Embryonic facial prominence (tissue), 1 donor: ENCODE measurements around the gene FAM72B.
"Not testable (repeated sequence)": the region's sequence is repeated elsewhere in the genome, so short reads cannot be mapped to it uniquely, and the experiment has no call there.

Experiments
- DNase-seq: peaks from one replicate; pipeline ENCODE4 v3.0.0-alpha.2; 2016; ENCODE audit errors: extremely low spot score

Gene FAM72B

GRCh38 chr1:121200232-121200631 lies 16.1 kb upstream of the FAM72B start:
- DNase-seq = not testable (repeated sequence)

- DNase-seq = not testable (repeated sequence)
Measured at GRCh38 chr1:121199763-121200162, 15.6 kb upstream of the FAM72B start.

DNA sequence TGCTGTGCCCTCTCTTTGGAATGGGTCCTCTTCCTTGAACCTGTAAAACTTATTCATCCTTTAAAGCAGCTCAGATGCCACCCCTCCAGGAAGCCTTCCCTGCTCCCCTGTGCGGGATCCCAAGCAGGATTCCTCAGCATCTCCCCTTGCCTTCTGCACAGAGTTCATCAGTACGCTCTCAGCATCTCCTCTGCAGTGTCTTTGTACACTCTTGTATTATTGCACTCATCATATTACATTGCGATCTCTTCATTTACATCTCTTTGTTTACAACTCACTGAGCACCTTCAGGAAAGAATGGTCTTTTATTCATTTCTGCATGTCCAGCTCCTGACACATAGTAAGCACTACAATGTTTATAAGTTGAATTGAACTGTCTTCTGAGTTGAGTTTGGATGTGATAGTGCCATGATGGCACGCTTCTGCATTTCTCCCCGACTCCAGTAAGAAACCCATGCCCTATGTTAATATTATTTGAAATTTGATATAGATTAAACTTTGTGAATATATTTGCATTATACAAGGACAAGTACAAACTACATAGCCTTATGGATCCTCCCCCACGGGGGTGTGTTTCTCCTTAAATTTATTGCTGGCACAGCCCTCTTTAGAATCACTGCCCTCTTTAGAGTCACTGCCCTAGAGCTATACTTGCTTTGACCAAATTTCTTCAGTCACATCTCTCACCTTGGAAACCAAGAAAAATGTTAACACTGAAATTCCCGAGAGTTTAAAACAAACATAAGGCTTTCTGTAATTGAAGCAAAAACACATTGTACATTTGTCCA lies 13.1 kb upstream of the FAM72B start:
- not testable (repeated sequence) for DNase-seq

DNA sequence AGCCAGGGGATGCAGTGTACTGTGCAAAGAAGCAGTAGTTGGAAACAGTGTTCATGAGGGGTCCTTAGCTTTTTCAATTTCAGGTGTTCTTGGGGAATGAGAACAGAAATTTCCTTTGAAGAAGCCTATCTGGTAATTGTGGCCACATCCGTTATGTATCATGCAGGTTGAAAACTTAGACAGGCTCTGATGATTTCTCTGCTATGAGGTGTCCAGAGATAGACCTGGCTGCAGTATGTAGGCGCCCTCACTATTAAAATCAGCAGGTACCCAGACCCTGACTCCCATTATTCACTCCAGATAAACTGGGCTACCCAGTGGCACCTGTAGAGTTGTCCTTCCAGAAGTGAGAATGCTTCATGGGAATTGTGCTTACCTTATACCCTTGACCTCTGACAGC lies 8.4 kb upstream of the FAM72B start:
- not testable (repeated sequence) for DNase-seq

GRCh38 chr1:121187914-121188313 lies 3.8 kb upstream of the FAM72B start:
- not testable (repeated sequence) for DNase-seq

- not testable (repeated sequence) for DNase-seq
Measured at GRCh38 chr1:121186191-121186590, 2.1 kb upstream of the FAM72B start.

- DNase-seq = not testable (repeated sequence)
Measured at GRCh38 chr1:121185140-121185708, 1.1 kb upstream of the FAM72B start.

DNA sequence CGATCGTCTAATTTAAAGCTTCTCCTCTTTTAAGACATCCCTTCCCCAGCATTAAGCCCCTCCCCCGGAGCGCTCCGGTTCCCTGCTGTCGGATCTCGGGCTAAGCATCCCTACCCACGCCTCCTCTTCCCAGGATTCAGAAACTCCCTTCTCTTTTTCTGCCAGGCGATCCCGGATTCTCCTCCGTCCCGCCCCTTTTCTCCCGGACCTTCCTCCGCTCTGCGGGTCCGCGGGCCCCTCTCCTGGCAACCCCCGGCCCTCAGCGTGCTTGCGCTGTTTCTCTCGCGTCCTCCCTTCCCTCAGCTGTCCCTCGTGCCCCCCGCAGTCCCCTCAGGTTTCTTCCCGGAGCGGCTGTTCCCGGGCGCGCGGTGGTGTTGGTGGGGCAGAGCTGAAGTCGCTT lies 273 bp downstream of the FAM72B start:
- not testable (repeated sequence) for DNase-seq

DNA sequence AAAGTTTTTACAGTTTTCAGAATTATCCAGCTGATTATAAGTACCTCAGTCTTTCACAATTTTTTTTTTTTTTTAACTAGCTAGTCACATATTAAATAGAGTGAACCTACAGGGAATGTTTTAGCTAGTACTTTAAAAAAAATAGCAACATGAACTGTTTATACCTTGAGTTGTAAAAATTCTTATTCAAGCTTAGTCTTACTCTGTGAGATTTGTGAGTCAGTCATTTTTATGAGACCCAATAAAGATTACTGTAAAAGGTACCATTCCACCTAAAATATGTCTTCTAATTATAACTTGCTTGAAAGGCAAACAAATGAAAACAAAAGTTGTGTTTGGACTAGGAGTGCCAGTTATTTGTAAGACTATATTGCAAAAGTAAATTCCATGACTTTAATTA lies 5.9 kb downstream of the FAM72B start:
- DNase-seq = not testable (repeated sequence)

- DNase-seq = not testable (repeated sequence)
Measured at GRCh38 chr1:121176649-121177048, 7.5 kb downstream of the FAM72B start.

- not testable (repeated sequence) for DNase-seq
Measured at GRCh38 chr1:121168152-121168668, 15.9 kb downstream of the FAM72B start.

- not testable (repeated sequence) for DNase-seq
Measured at GRCh38 chr1:121167225-121167738, 16.9 kb downstream of the FAM72B start.

DNA sequence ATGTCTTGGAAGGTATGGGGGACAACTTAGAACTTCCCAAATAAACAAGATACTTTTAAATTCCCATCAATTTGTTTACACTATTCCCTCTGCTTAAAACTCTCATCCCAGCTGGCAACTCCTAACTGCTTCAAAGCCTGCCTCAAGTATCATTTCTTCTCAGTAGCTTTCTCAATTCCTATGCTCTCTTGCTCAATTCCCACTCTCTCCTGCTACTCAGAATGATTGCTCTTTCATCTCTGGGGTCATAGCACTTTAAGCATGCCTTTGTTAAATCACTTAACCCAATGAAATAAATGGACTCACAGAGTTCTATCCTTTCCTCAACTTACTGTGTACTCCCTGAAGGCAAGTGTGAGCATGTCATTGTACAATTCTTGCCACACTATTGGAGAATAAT lies 18.8 kb downstream of the FAM72B start:
- not testable (repeated sequence) for DNase-seq

- not testable (repeated sequence) for DNase-seq
Measured at GRCh38 chr1:121163850-121164757, 20.0 kb downstream of the FAM72B start.

DNA sequence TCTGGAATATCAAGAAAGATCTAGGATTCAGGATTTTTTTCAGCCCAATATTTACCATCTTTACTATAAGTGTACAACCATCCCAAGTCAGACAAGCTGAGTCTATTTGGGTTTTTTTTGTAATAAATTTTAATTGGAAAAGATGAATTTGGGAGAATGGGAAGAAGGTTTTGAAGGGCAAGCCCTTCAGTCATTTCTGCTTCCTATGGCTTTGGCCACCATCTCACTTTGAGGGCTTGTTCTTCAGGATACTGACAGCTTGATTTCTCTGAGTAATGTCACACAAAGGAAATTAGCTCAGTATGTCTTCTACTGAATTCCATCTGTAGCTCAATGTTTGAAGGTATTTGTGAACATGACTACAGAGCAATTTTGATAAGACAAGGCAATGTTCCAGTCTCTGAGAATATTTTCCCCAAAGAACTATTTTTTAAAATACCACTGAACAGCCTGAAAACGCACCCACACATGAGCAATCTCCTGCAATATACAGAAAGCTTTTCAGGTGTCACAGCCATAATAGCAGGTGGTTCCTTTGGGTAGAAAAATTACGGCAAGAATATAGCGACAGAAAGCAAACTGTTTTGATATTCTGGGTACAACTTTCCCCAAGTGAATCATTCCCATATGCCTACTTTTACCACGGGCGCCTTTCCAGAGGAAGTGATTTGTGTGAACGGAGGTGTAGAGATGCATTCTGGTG lies 22.8 kb downstream of the FAM72B start:
- not testable (repeated sequence) for DNase-seq

- not testable (repeated sequence) for DNase-seq
Measured at GRCh38 chr1:121160118-121160517, 24.0 kb downstream of the FAM72B start.

GRCh38 chr1:121157609-121158008 lies 26.5 kb downstream of the FAM72B start:
- DNase-seq = not testable (repeated sequence)

- not testable (repeated sequence) for DNase-seq
Measured at GRCh38 chr1:121156958-121157603, 27.1 kb downstream of the FAM72B start.

GRCh38 chr1:121155671-121156358 lies 28.3 kb downstream of the FAM72B start:
- DNase-seq = not testable (repeated sequence)

- DNase-seq = not testable (repeated sequence)
Measured at GRCh38 chr1:121154811-121155210, 29.3 kb downstream of the FAM72B start.
